AG08396 (cell line): ENCODE results near the gene TULP3.

Source experiments
- DNase-seq: peaks from one replicate; pipeline ENCODE4 v3.0.0; 2012; ENCODE audit warnings: low spot score, mixed read lengths

Gene TULP3

GRCh38 chr12:2925322-2925995 is 34.8 kb downstream of the TULP3 start:
- peak; percentile 41 for DNase-seq

- no peak for DNase-seq
These were observed 40.2 kb downstream of the TULP3 start for GRCh38 chr12:2930865-2931264.

- DNase-seq = no peak
These were observed 42.9 kb downstream of the TULP3 start for GRCh38 chr12:2933586-2933985.

GRCh38 chr12:2934371-2934770 is 43.7 kb downstream of the TULP3 start:
- no peak for DNase-seq

GRCh38 chr12:2936301-2936700 is 45.6 kb downstream of the TULP3 start:
- DNase-seq = no peak

GRCh38 chr12:2937500-2937899 is 46.8 kb downstream of the TULP3 start:
- DNase-seq = no peak

- no peak for DNase-seq
These were observed 48.5 kb downstream of the TULP3 start for GRCh38 chr12:2939191-2939590.

GRCh38 chr12:2940564-2940963 is 49.9 kb downstream of the TULP3 start:
- no peak for DNase-seq

- DNase-seq = no peak
These were observed 50.8 kb downstream of the TULP3 start for GRCh38 chr12:2941524-2941923.

- DNase-seq = no peak
These were observed 53.8 kb downstream of the TULP3 start for GRCh38 chr12:2944401-2945047.

- DNase-seq = no peak
These were observed 58.7 kb downstream of the TULP3 start for GRCh38 chr12:2949411-2949810.

GRCh38 chr12:2955888-2956287 is 65.2 kb downstream of the TULP3 start:
- no peak for DNase-seq

- no peak for DNase-seq
These were observed 67.2 kb downstream of the TULP3 start for GRCh38 chr12:2957816-2958431.

- peak; percentile 94 for DNase-seq
These were observed 67.9 kb downstream of the TULP3 start for GRCh38 chr12:2958432-2959191.

GRCh38 chr12:2959192-2959504 is 68.5 kb downstream of the TULP3 start, which contains the start of gene TEAD4:
Gene TEAD4 (plus strand): TSS chr12:2959397.
- peak; percentile 98 for DNase-seq

- peak; percentile 84 for DNase-seq
These were observed 69.1 kb downstream of the TULP3 start for GRCh38 chr12:2959505-2960389.

GRCh38 chr12:2960390-2960956 is 69.8 kb downstream of the TULP3 start:
- DNase-seq = peak; percentile 42

- DNase-seq = no peak
These were observed 70.4 kb downstream of the TULP3 start for GRCh38 chr12:2960996-2961616.

GRCh38 chr12:2961705-2962104 is 71.0 kb downstream of the TULP3 start:
- no peak for DNase-seq

GRCh38 chr12:2963154-2963759 is 72.6 kb downstream of the TULP3 start:
- no peak for DNase-seq
